ENCODE data around the gene CDS1.
"Not testable (repeated sequence)": the region's sequence is repeated elsewhere in the genome, so short reads cannot be mapped to it uniquely, and the experiment has no call there.

The CDS1 gene

DNA sequence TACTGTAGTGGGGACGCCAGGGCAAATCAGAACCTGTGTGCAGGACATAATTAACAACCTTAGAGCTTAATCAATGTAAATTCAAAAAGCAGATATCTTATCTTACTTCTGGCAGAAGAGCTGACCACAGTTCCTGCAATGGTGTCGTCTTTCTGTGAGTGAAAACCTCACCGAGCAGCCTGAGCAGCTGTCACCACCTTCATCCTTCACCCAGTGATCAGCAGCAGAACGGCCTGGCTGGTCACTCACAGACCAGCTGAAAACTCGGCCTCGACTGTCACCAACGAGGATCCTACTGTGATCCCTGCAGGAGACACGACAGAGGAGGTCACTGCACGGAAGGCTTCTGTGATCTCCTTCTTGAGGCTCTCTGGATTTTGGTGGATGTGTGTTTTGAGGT lies 94.2 kb downstream of the CDS1 start:
- DNase-seq = no peak

GRCh38 chr4:84677995-84678394 lies 95.1 kb downstream of the CDS1 start:
- DNase-seq = no peak

- no peak for DNase-seq
Measured at GRCh38 chr4:84678976-84679744, 96.2 kb downstream of the CDS1 start.

DNA sequence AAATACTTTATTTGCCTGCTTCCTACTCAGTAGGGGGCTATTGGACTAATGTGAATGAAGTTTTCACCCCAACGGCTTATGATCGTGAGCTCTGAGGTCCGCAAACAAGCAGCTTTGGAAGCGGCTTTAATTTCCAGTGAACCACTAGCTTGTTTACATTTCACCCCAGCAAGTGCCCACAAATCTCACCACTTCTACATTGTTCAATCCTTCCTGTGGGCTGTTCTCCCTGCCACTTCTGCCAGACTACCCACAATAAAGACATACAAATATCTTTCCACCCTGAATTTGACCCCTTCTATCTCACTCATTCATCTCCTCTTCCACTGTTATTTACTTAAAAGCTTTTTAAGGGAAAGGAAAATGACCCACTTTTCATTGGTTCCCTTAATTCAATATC lies 98.0 kb downstream of the CDS1 start:
- no peak for DNase-seq

GRCh38 chr4:84681486-84682274 lies 98.8 kb downstream of the CDS1 start:
- no peak for DNase-seq

DNA sequence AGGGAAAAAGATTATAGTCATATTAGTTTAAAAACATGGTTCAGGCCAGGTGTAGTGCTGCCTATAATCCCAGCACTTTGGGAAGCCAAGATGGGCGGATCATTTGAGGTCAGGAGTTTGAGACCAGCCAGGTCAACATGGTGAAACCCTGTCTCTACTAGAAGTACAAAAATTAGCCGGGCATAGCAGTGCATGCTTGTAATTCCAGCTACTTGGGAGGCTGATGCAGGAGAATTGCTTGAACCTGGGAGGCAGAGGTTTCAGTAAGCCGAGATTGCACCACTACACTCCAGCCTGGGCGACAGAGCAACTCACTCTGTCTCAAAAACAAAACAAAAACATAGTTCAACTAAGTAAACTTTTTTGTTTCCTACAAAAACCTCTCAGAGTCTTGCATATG lies 99.7 kb downstream of the CDS1 start:
- DNase-seq = not testable (repeated sequence)

GRCh38 chr4:84683064-84683850 lies 100.3 kb downstream of the CDS1 start:
- no peak for DNase-seq

GRCh38 chr4:84684361-84684760 lies 101.4 kb downstream of the CDS1 start:
- DNase-seq = no peak

DNA sequence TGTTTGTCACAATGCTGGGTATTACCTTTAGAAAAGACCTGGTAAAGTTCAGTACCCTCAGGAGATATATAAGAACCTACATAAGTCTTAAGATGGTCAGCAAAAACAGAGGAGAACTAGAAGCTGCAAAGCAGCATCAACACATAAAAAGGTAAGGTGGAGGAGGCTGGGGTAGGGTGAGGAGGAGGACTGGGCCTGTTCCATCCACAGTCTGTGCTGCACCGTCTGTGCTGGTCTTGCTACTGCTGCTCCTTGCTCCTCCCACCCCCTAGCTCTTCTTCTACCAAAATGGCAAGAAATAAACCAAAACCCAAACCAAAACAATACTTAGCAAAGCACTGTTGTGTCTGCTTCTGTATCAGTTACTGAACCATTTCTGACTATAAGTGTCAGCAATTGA lies 102.2 kb downstream of the CDS1 start:
- DNase-seq = no peak

- DNase-seq = no peak
Measured at GRCh38 chr4:84688605-84689004, 105.7 kb downstream of the CDS1 start.

DNA sequence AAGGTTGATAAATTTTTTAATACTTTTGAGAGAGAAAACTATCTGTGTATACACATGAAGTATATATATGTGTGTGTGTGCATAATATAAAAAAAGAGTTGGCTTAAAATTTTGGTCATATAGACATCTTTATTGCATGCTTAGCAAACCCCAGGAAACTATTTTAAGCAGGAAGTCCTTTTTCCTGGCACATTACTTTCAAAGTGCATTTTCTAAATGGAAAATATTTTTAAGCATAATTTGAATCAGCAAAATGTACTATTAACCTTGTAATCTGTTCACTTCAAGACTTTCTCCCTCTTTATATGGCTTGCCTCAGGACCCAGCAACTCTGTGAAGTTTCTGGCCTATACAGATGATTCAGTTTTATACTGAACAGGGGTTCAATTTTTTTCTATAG lies 106.3 kb downstream of the CDS1 start:
- no peak for DNase-seq

- no peak for DNase-seq
Measured at GRCh38 chr4:84690481-84690880, 107.6 kb downstream of the CDS1 start.

DNA sequence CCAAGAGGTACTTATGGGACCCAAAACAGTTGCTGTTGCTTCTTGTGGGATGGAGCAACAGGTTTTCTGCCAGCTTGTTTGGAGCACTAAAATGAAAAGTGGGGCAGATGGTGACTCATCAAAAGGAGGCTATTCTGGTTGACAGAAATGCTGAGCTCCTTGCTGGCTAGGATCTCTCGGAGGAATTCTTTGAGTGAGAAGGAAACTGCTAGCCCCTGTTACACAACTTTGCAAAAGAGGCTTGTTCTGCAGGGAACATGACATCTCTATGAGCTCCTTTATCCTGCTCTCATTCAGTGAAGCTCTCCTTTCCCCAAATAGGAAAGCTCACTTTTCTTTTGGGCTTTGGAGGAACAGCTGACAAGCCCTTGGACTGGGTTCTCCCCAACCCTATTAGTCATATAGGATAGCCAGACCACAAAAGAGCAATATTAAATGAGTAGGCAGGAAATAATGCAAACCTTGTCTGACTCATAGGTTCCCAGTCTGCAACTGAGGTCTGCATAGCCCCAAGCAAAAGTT lies 108.3 kb downstream of the CDS1 start:
- no peak for DNase-seq

GRCh38 chr4:84691800-84692199 lies 108.9 kb downstream of the CDS1 start:
- DNase-seq = no peak

DNA sequence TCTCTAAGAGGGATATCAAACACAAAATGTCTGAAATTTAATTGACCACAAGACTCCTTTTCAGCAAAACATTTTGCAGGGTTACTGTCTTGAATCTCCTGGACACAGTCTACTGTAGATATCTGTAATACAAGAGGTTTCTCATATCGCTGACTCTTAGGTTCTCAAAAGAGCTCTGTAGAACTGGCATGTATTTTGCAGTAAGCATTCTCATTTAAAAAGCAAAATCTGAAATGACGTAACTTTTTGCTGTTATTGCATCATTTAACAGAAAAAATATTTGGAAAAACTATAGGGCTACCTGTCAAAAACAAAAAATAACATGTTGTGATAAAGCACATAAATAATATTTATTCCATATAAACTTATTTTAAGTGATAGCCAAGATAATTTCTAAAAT lies 114.2 kb downstream of the CDS1 start:
- no peak for DNase-seq

- no peak for DNase-seq
Measured at GRCh38 chr4:84697615-84698201, 114.8 kb downstream of the CDS1 start.

GRCh38 chr4:84699001-84699671 lies 116.2 kb downstream of the CDS1 start:
- DNase-seq = no peak

All from NCI-H774 (cell line).